Left renal pelvis (tissue), 4 donors: Measurements from ENCODE around the gene GPC5. TPM values are rescaled to one million over a fixed set of nuclear protein-coding genes. Genes with fewer than 3 reads are reported as not detected.

Experiments
- DNase-seq, 4 donors: peaks; one replicate each; pipeline ENCODE4 v3.0.0-alpha.2; 2013; ENCODE audit warnings: low read depth in 4 of 4, low spot score in 3 of 4
- polyA plus RNA-seq, 4 donors: library from polyadenylated mRNA; unstranded; fragments of 120-200 nt; gene quantifications; one replicate each; pipeline ENCODE4 v1.2.1, GENCODE V29; 2013; ENCODE audit not compliant: insufficient read length in 4 of 4

Gene GPC5
- polyA plus RNA-seq, 4 donors: 1.8 to 5.2 (median 3.4) TPM

DNA sequence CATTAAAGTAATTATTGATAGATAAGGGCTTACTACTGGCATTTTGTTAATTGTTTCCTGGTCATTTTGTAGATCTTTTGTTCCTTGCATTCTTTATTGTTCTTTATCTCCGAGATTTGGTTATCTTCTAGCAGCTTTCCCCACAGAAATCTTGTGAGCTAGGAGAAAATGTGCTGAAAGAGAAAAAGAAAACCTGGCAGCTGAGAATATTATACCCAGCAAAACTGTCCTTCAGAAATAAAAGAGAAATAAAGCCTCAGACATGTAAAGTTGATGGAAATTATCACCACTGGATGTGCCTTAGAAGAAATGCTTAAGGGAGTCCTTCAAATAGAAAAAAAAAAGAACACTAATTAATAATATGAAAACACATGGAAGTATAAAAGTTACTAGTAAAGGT is 1363.3 kb downstream of the GPC5 start:
- DNase-seq: no peak

DNA sequence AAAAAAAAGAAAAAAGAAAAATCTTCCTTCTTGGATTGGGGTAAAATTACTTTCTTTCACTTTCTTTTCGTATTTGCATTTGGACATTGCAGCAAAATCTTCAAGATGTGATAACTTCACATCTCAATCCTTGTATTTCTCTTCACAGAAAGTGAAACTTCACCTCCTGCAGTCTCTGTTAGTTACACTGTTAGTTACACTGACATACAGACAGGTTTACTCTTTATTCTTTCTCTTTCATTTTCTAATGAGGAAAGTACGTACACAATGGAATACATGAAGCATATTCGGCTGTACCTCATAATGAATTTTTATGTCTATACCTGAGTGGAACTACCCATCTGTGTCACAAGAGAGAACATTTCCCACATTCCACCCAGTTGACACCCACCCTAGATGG is 1369.0 kb downstream of the GPC5 start:
- no peak for DNase-seq

DNA sequence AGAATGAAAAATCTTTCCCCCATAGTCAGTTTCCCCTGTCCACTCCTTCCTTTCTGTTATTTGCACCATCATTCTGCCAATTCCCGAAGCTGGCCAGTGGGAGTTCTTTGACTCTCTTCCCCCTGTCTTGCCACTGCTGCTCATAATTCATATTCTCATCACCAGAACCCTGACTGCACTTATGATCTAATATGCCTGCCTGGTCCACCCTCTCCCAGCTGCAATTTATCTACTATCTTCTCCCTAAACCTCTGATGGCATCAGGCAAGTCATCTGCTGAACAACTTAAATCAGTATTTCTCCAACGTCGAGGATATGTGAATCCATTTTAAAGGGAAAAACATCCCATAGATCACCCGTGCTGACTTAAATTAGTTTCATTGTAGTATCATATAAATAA is 1370.2 kb downstream of the GPC5 start:
- no peak for DNase-seq

DNA sequence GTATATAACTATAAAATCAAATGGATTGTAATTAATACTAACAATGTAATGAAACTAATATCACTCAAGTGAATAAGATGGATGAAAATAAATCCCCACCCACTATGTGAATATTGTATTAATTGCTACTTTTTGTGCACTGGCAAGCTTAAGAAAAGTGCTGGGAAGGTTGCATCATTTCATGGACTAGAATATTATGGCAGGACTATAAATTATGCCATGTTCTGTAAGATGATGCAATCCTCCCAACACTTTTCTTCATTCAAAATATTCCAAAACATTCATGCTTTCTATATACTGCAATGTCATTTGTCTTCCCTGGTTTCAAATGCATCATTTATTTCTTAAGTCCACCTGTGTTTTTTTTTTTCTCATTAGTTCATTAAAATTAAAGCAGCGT is 1370.6 kb downstream of the GPC5 start:
- no peak for DNase-seq

DNA sequence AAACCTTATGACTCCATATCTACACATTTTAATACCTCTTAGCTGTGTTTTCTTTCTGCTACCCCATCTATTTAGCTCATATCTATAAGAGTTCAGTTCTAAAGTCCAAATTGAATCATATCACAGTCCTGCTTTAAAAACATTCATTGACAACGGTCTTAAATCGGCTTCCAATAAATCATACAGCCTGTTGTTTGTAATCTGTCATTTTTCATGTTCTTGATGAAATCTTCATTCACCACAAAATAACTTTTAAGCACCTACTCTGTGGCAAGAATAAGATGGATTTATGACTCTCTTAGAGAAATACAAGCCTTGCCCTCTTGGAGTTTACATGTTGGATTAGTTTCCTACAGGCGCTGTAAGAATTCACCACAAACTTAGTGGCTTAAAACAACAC is 1377.2 kb downstream of the GPC5 start:
- DNase-seq: no peak

DNA sequence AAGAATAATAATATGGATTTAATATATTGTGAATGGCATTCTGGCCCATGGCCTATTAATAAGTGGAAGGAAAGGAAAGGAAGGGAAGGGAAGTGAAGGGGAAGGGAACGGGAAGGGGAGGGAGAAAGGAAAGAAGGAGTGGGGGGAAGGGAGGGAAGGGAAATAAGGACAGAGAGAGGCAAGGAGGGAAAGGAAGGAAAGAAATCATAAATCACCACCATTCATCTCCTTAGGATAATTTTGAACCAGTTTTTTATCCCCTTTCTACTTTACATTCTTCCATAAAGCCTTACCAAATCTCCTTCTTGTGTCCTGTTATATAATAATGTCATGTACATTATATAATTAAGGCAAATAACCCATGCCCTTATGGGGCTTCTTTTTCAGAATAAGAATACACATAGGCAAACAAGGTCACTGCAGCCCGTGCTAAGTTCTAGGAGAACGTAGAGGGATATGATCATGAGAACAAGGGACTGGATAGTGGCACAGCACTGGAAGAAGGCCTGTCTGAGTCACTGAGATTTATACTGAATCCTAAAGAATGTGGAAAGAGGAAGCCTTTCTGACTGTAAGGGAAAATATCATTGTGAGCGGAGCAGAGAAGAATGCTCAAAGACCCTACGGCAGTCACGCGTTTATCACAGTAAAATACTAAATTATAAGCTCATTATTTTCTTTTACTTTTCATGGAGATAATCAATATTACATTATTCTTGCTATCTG is 1383.7 kb downstream of the GPC5 start:
- DNase-seq: no peak

DNA sequence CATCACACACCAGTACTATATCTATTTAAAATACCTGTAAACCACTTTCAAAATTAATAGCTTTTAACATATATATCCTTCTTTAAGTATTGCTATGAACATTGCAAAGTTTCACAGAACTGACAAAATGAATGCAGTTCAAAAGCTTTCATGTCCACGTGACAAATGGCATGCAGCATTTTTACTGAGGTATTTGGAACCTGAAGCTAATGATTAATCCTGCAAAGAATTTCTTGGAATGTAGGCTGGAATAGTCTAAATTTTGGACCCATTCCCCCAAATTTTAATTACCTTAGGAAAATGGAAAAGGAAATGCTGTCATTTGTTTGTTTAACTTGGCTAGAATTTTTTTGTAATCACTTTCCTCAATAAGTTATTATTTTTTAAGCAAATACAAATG is 1404.4 kb downstream of the GPC5 start:
- DNase-seq: no peak

DNA sequence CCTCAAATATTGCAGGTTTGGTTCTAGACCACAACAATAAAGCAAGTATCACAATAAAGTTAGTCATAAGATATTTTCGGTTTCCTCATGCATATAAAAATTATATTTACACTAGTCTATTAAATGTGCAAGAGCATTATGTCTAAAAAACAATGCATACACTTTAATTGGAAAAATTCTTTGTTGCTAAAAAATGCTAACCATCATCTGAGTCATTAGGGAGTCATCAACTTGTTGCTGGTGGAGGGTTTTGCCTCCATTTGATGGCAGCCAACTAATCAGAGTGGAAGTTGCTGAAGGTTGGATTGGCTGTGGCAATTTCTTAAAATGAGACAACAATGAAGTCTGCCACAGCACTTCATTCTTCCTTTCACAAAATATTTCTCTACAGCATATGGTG is 1405.9 kb downstream of the GPC5 start:
- no peak for DNase-seq

DNA sequence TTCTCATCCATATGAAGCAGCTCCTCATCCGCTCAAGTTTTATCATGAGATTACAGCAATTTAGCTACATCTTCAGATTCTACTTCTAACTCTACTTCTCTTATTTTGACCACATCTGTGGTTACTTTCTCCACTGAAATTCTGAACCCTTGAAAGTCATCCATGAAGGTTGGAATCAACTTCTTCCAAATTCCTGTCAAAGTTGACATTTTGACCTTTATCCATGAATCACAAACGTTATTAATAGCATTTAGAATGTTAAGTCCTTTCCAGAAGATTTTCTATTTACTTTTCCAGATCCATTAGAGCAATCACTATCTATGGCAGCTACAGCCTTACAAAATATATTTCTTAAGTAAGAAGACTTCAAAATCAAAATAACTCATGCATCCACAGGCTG is 1406.5 kb downstream of the GPC5 start:
- no peak for DNase-seq

DNA sequence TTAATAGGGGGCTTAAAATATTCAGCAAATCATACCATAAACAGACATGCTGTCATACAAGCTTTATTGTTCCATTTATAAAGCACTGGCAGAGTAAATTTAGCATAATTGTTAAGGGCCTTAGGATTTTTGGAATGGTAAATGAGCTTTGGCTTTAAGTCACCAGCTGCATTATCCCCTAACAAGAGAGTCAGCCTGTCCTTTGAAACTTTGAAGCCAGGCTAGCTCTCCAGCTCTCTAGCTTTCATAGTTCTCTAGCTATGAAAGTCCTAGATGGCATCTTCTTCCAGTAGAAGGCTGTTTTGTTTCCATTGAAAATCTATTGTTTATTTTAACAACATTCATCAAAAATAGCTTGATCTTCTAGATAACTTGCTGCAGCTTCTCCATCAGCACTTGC is 1407.3 kb downstream of the GPC5 start:
- no peak for DNase-seq

DNA sequence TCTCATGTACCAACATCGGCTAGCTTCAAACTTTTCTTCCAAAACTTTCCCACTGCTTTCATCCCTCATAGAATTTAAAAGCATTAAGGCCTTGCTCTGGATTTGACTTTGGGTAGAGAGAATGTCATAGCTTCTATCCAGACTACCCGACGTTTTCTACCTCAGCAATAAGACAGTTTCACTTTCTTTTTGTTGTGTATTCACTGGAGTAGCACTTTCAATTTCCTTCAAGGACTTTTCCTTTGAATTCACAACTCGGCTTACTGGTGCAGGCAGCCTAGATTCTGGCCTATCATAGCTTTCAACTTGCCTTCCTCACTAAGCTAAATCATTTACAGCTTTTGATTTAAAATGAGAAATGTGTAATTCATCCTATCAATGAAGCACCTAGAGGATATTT is 1407.8 kb downstream of the GPC5 start:
- no peak for DNase-seq

DNA sequence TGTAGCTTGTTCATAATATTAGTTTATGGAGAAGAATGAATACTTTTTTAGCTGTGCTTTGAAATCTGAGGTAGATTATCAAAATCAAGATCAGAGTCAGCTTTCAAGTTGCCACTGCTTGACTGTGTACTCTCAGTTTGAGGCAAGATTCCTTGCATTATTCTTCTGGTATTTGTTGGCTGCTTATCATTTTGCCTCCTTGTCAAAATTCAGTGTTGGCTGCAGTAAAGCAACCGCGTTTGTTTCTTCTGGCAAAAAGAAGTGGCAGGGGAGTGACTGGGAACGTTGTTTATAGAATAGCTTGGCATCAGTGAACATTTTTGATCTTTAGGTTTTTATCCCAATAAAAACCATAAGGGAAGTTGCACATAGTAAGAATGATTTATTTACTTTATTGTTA is 1408.9 kb downstream of the GPC5 start:
- no peak for DNase-seq

DNA sequence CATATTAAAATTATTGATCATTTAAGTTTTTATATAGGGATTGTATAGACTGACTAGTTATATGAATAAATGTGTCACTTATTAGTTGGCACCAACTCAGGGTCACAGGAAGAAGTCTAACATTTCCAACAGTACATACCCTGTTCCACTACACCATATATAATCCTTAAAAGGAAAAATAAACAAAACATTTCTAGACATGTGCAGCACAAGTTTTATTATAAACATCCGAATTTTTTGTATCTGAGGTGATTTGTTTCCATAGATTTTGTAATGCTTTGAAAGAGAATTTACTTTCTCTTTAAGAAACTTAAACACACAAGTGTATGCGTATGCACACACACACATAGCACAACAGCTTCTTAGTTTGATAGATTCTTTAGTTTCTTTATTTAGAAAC is 1409.5 kb downstream of the GPC5 start:
- DNase-seq: no peak

DNA sequence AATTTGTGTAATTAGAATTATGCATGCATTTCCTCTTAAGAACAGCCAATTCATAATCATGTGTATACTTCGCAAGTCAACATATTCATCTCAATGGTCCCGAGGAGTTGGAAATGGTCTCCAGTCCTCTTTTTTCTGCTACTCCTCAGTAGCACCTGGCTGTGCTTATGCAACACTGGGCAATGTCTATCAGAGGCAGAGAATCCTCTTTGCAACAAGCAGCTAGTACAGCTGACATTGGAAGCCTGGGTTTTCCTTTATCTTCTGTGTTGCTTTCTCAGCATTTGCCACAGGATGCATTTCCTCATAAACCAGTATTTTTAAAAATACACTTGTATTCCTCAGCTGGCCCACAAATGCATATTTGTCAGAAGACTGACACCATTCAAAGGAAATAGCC is 1422.9 kb downstream of the GPC5 start:
- DNase-seq: no peak

DNA sequence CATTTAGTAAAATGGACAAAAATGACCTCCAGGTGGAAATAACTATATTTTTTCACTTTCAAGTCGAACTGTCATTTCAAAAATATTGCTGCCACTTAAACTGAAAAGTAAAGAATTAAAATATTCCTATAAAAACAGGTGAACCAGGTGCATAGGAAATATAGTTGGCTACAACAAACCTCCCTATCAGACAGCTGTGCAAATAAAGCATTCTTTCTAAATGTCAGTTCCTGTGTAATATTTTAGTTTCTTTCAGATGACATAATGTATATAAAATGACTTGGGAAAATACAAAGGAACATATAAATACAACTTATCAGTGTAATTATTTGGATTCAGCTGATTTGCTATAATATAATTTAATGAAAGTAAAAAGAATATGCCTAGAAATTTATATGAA is 1424.6 kb downstream of the GPC5 start:
- DNase-seq: no peak

DNA sequence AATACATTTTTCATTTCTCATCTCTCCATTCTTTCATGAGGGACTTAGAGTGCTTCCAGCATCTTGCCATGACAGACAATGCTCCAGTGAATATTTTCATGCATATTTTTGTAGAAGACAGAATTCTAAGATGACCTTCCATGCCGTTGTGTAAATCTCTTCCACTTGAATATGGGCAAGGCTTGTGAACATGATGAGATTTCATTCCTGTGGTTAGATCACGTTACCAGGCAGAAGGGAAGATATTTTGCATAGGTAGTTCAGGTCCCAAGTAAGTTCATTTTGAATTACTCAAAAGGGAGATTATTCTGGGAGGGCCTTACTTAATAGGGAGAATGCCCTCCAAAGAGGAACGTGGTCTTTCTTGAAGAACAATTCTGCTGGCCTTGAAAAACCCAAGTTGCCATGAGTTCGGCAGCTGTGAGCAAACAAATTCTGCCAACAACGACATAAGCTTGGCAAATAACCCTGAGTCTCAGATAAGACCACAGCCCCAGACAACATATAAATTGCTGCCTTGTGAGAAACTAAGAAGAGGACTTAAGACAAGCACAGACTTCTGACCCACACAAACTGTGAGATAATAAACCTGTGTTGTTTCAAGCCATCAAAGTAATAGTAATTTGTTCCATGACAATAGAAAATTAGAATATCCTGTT is 1427.6 kb downstream of the GPC5 start:
- DNase-seq: no peak

DNA sequence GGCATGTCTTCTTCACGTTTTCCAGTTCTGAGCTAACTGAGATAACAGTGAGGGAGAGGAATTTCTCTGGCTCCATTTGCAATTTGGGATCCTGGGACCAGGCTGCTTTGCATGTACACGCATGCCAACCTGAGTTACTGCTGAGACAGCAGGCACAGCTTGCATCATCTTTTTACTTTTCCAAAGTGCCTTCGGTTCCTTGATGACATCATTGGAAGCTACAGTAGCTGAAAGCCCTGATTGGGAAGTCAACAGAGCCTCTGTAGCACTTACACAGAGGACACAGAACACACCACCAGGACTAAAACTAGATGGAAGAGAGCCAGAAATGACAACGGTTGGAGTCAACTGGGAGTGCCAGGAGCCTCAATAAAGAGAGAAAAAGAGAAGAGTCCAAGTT is 1429.1 kb downstream of the GPC5 start:
- no peak for DNase-seq

DNA sequence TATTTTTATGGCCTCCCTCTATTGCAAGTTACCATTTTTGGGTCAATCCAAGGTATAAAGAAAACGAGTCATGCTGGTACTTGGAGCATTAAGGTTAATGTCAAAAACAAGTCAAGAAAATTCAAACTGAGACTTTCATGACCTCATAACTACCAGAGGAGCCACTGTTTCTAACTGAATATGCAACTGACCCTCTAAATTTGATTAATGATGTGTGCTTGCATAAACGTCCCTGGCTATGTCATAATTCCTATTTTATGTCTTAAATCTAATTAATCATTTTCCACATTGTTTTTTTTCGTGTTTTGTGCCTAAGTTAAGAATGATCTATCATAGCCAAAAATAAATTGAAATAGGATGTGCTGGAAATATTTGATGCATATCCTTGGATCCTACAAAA is 1431.5 kb downstream of the GPC5 start:
- DNase-seq: no peak

DNA sequence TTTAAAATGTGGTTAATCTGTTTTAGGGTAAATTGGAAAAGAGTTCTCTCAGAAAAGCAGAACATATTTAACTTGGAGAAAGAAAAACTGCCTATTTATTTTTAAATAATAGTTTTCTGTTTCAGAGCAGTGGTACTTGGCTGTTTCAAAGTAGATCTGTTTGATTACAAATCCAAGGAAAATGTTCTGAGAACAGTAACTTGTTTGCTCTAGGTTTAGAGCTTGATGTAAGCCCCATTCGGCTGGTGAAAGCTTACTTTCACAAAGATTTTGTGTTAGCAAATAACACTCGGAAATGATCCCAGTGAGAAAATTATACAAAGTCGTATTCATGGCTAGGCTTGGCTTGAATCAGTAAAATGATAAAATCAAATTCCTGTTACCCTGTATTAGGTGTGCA is 1432.4 kb downstream of the GPC5 start:
- DNase-seq: no peak

DNA sequence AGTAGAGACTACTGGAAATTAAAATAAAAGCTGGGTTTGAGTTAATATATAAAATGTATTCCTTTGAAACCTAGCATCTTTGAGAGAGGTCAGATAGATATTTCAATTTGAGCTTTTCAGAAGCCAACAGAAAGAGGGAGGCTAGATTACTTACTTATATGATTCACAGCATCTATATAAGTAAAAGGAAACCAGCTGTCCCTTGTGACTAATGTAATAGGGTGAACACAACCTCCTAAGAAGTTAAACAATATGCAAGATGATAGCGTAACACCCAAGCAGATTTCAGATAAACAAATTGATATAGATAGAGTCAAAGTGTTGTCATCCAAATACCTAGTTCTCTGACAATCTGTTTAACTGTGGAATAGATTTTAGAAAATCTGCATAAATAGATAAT is 1434.7 kb downstream of the GPC5 start:
- DNase-seq: no peak

DNA sequence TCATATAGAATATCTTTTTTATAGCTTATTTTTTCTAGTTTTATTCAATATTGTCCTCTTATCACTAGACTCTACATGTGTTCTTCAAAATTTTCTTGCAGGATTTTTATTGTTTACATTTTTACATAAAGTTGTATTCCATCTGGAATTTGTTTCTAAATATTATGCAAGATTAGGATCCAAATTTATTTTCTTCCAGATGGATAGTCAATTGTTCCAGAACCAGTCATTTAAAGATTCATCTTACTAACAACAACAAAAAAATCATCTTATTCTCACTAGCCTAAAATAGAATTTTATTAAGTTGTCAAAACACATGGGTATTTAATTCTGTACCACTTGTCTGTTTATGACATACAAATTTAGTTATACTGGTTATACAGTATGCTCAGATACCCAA is 1437.8 kb downstream of the GPC5 start:
- DNase-seq: no peak

DNA sequence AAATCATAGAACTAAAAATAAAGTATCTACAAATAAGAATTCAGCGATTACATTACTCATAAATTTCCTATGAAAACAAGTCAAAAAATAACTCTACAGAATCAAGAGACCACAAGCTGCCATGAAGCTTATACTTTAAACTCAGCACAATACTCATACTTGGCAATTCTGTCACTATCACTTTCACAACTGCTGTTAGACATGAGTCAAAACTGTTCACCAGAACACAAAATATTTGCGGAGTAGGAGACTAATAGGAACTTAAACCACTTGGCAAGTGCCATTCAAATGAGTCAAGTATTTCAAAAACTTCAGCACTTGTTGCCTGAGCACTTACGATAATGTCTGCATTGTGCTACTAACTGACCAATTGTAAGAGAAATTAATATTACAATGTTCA is 1440.4 kb downstream of the GPC5 start:
- no peak for DNase-seq

DNA sequence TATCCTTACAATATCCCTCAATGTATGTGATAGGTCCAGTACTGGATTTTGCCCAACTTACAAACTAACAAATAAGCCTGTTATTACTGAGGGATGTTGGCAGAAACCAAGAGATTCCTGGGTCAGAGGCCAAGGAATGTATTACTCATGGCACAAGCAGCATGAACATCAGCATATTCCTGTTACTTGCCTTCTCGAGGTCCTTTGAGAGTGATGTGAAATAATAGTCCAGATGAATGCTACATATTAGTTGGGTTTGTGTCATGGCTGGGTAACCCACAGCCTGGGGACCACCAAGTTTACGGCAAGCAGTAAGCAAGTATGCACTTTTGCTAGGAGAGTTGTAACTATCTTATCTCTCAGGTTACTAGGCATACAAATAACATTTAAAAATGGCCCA is 1443.7 kb downstream of the GPC5 start:
- no peak for DNase-seq
